ENCODE data around the gene MPRIP. TPM values are rescaled to one million over a fixed set of nuclear protein-coding genes. Genes with fewer than 3 reads are reported as not detected.

Gene MPRIP
- total RNA-seq, 1 experiment from 2014 or later, result 258 TPM

DNA sequence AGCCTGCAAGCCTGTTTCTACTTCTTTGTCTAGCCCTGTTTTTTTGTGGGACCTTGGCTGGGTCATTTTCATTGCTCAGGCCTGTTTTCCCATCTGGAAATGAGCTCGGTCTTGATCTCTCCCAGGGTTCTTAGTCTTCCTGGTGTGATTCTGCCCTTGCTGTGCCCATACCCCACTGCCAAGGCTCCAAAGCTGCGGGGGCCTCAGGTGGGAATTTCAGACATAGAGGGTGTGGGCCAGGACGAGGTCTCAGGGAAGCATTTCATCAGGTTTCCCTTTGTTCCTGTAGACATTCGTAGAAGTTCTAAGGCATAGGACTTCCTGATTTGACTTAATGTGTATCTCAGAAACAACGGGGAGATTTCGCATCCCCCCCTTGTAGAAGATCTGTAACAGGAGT is 5.8 kb downstream of the MPRIP start (continued):
- TF ChIP-seq, protein P1, sequence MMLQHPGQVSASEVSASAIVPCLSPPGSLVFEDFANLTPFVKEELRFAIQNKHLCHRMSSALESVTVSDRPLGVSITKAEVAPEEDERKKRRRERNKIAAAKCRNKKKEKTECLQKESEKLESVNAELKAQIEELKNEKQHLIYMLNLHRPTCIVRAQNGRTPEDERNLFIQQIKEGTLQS (IDR thresholded peaks at IDR 0.05), result no peak
- no peak for TF ChIP-seq SIN3A (IDR thresholded peaks at IDR 0.05; ENCODE audit: low read depth)
- TF ChIP-seq, protein P2, sequence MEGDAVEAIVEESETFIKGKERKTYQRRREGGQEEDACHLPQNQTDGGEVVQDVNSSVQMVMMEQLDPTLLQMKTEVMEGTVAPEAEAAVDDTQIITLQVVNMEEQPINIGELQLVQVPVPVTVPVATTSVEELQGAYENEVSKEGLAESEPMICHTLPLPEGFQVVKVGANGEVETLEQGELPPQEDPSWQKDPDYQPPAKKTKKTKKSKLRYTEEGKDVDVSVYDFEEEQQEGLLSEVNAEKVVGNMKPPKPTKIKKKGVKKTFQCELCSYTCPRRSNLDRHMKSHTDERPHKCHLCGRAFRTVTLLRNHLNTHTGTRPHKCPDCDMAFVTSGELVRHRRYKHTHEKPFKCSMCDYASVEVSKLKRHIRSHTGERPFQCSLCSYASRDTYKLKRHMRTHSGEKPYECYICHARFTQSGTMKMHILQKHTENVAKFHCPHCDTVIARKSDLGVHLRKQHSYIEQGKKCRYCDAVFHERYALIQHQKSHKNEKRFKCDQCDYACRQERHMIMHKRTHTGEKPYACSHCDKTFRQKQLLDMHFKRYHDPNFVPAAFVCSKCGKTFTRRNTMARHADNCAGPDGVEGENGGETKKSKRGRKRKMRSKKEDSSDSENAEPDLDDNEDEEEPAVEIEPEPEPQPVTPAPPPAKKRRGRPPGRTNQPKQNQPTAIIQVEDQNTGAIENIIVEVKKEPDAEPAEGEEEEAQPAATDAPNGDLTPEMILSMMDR (IDR thresholded peaks at IDR 0.05 in 2 of 3, conservative IDR thresholded peaks at IDR 0.05 in 1 of 3; ENCODE audit: borderline replicate concordance in 1 of 3, insufficient read depth in 1 of 3, low read depth in 2 of 3, low read length in 2 of 3), result no peak
- no peak for TF ChIP-seq JUND (IDR thresholded peaks at IDR 0.05)

DNA sequence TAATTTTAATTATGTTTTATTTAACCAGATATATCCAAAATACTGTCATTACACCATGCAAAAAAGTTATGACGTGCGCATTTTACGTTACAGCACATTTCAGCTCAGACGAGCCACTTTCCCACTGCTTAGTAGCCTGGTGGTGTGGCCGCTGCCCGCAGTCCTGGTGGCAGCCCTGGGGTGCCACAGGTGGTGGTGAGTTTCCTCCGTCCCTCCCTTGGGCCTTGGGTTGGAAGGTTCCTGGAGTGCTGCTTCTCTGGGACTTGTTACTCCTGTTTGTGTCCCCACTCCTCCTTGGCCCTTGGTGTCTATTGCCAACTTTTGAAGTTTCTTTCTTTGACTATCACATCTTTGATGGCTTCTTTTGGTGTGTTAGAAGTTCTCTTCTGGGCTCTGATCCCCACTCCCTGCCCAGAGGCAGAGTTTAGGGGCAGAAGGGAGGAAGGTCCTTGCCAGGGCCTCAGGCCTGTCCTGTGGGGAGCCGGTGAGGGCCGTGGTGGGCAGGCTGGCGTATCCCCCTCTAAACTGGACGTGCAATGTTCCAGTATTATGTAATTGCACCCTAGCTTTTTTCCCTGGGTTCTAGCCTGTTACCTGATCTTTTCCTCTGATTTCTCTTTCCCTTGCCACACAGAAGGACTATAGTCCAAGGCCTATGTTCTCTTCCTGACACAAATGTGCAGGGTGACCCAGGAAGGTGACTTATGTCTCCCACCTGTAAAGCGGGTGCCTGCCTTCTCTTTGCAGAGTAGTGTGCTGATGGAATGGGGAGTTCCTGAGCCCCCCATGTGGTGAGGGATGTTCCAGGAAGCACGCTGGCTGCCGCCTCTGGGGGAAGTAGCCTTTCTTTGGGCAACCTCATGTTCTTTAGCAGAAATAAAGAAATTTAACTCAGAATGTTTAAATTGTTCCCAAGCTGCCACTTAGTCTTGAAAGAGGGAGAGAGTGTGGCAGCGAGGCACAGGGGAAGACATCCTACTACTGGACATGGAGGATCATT is 8.4 kb downstream of the MPRIP start:
- Histone ChIP-seq H4K20me1 (ENCODE audit: insufficient read depth) (peaks cover 9% of the 10 kb centered on the region; the same call in 1 of the 2 replicates), H2AFZ (ENCODE audit: low read depth, low read length, poor library complexity, severe bottlenecking) (no peak overlapping the region), H3K79me2 (ENCODE audit: insufficient read depth, low read length) (peaks cover 99% of the 10 kb centered on the region), H3K36me3 (ENCODE audit: control insufficient read depth in 1 of 2, insufficient read depth in 2 of 2, low read length in 2 of 2) (peaks cover 0 to 6% of the 10 kb centered on the region in 2 experiments; a peak in 2 of 4 replicates), H3K4me2 (ENCODE audit: low read length) (no peak overlapping the region), H3K27me3 (ENCODE audit: insufficient read depth, low read length) (no peaks in the 10 kb centered on the region), H3K9ac (ENCODE audit: low read length) (no peak overlapping the region), H3K27ac (ENCODE audit: low read depth, low read length) (no peak overlapping the region), H3K9me2 (ENCODE audit: insufficient read depth) (no peaks in the 10 kb centered on the region), H3K9me3 (ENCODE audit: control insufficient read depth in 1 of 2, insufficient read depth in 1 of 2, low read depth in 1 of 2, low read length in 2 of 2) (no peaks in the 10 kb centered on the region), H3K4me1 (ENCODE audit: control insufficient read depth in 1 of 2, insufficient read depth in 2 of 2, low read length in 2 of 2) (peaks cover 4 to 55% of the 10 kb centered on the region in 2 experiments), H3K4me3 (replicated peaks in 1 of 2; ENCODE audit: low read depth in 1 of 2, low read length in 2 of 2) (no peak overlapping the region)
- CTCF ChIA-PET, result no interaction called here
- TF ChIP-seq ELF1 (IDR thresholded peaks at IDR 0.05; ENCODE audit: borderline replicate concordance, low read depth), result no peak
- no peak for TF ChIP-seq CBX3 (IDR thresholded peaks at IDR 0.05; ENCODE audit: low read depth)
- TF ChIP-seq POLR2A (IDR thresholded peaks at IDR 0.05; ENCODE audit: borderline replicate concordance, extremely low read depth, insufficient read depth, insufficient read length), result no peak
- no peak for TF ChIP-seq EGR1 (IDR thresholded peaks at IDR 0.05; ENCODE audit: low read depth)
- TF ChIP-seq, protein P3, sequence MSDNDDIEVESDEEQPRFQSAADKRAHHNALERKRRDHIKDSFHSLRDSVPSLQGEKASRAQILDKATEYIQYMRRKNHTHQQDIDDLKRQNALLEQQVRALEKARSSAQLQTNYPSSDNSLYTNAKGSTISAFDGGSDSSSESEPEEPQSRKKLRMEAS (IDR thresholded peaks at IDR 0.05), result no peak
- TF ChIP-seq YY1 (IDR thresholded peaks at IDR 0.05; ENCODE audit: extremely low read depth, insufficient replicate concordance, low read depth, low read length), result no peak
- no peak for TF ChIP-seq CEBPB (IDR thresholded peaks at IDR 0.05; ENCODE audit: low read depth)
- no peak for TF ChIP-seq TCF7L2 (IDR thresholded peaks at IDR 0.05; ENCODE audit: borderline replicate concordance, extremely low read depth, insufficient read depth, insufficient read length)
- TF ChIP-seq RAD21 (IDR thresholded peaks at IDR 0.05; ENCODE audit: low read depth), result no peak
- TF ChIP-seq FOSL1 (IDR thresholded peaks at IDR 0.05; ENCODE audit: low read depth), result no peak
- TF ChIP-seq SP1 (IDR thresholded peaks at IDR 0.05; ENCODE audit: low read depth), result no peak
- intact Hi-C loops (cut with micrococcal nuclease), result no loop called here
- POLR2A ChIA-PET, result no interaction called here
- RAD21 ChIA-PET (ENCODE audit: low non-redundant PET in 1 of 2, low total read pairs in 2 of 2, uncharacterized antibody in 2 of 2, unreplicated experiment in 2 of 2), result no interaction called here
- DNase-seq (ENCODE audit: low read depth, low spot score), result no peak
- ATAC-seq, result peak; percentile 46; the same call in 1 of the 2 replicates
- BruUV-seq (replicated peaks), result no TSS peak
